ENCODE data around the gene RNASE1. TPM values are rescaled to one million over a fixed set of nuclear protein-coding genes. Genes with fewer than 3 reads are reported as not detected.
A peak's percentile ranks its signal among the peaks of the same experiment; 100 is the strongest.

Gene RNASE1
- total and polyA plus RNA-seq, 8 donors: 51.6 to 604 (median 237) TPM

DNA sequence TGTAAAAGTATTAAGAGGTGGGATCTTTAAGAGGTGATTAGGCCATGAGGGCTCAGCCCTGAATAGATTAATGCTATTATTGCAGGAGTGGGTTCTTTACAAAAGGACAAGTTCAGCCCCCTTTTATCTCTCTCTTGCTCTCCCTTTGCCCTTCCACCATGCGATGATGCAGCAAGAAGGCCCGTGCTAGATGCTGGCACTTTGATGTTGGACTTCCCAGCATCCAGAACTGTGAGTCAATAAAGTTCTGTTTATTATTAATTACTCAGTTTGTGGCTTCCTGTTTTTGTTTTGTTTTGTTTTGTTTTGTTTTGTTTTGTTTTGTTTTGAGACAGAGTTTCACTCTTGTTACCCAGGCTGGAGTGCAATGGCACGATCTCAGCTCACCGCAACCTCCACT is 10.1 kb downstream of the RNASE1 start:
- TF ChIP-seq EP300 (IDR thresholded peaks at IDR 0.05) (no peak), POLR2AphosphoS5 (IDR thresholded peaks at IDR 0.05) (no peak), POLR2A (IDR thresholded peaks at IDR 0.05) (no peak)
- TF ChIP-seq, protein P1, sequence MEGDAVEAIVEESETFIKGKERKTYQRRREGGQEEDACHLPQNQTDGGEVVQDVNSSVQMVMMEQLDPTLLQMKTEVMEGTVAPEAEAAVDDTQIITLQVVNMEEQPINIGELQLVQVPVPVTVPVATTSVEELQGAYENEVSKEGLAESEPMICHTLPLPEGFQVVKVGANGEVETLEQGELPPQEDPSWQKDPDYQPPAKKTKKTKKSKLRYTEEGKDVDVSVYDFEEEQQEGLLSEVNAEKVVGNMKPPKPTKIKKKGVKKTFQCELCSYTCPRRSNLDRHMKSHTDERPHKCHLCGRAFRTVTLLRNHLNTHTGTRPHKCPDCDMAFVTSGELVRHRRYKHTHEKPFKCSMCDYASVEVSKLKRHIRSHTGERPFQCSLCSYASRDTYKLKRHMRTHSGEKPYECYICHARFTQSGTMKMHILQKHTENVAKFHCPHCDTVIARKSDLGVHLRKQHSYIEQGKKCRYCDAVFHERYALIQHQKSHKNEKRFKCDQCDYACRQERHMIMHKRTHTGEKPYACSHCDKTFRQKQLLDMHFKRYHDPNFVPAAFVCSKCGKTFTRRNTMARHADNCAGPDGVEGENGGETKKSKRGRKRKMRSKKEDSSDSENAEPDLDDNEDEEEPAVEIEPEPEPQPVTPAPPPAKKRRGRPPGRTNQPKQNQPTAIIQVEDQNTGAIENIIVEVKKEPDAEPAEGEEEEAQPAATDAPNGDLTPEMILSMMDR (IDR thresholded peaks at IDR 0.05): no peak
- WGBS, 5 donors: 74 to 92% (median 89%) methylated on average over 4 of the region's 4 CpGs
- Histone ChIP-seq H3K27me3 (no peaks in the 10 kb centered on the region), H3K4me1 (peaks cover 0 to 19% (median 3%) of the 10 kb centered on the region in 4 donors), H3K36me3 (no peaks in the 10 kb centered on the region), H3K27ac (no peak overlapping the region), H3K4me3 (no peak overlapping the region), H3K9me3 (no peaks in the 10 kb centered on the region)
- intact Hi-C loops (cut with DNase I; ENCODE audit: low total_unique reads): no loop called here
- DNase-seq: no peak

DNA sequence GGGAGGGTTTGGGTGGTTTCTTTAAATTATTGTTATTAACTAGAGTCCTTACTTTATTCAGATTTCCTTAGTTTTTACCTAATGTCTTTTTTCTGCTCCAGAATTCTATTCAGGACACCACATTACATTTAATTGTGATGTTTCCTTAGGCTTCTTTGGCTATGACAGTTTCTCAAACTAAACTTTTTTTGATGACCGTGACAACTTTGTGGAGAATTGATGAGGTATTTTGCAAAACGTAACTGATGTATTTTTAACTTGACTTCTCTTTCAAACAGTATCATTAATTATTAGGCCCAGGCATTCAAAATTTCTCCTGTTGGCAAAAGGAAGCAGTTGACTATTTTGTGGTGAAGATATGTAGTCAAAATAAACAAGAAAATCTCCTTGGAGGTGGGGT is 11.0 kb downstream of the RNASE1 start:
- H3K27ac ChIP-seq: no peak overlapping the region
- H3K4me1 ChIP-seq: peaks cover 0 to 19% (median 3%) of the 10 kb centered on the region in 4 donors
- 65 to 83% (median 74%) methylated on average over 2 of the region's 2 CpGs for WGBS, 5 donors
- intact Hi-C loops (cut with DNase I; ENCODE audit: low total_unique reads): no loop called here
- no peak for DNase-seq
- no peaks in the 10 kb centered on the region for H3K9me3 ChIP-seq
- H3K36me3 ChIP-seq: no peaks in the 10 kb centered on the region
- TF ChIP-seq, protein P1 (IDR thresholded peaks at IDR 0.05): no peak
- no peak for TF ChIP-seq POLR2AphosphoS5 (IDR thresholded peaks at IDR 0.05)
- no peak for TF ChIP-seq EP300 (IDR thresholded peaks at IDR 0.05)
- no peak for TF ChIP-seq POLR2A (IDR thresholded peaks at IDR 0.05)
- H3K27me3 ChIP-seq: no peaks in the 10 kb centered on the region
- no peak overlapping the region for H3K4me3 ChIP-seq

DNA sequence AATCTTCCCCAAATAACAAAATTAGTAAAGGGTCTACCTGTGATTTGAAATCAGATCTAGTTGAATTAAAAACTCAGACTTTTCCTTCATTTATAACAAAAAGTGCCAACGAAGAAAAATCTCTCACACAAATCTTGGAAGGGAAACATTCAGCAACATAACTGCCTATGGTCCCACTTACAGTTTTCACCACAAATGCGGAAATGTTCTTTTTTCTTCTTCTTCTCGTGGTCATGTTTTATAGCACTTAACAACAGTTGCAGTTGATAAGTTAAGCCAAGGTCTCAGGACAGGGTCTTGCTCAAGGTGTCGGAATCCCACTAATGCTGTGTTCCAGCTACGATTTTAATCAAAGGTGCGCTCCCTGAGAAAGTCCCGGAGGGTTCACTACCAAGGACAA is 11.5 kb downstream of the RNASE1 start:
- H3K4me3 ChIP-seq: no peak overlapping the region
- no peak for DNase-seq
- 67 to 78% (median 71%) methylated on average over 7 of the region's 7 CpGs for WGBS, 5 donors
- peaks cover 0 to 19% (median 3%) of the 10 kb centered on the region in 4 donors for H3K4me1 ChIP-seq
- H3K27ac ChIP-seq: no peak overlapping the region
- H3K36me3 ChIP-seq: no peaks in the 10 kb centered on the region
- no peaks in the 10 kb centered on the region for H3K9me3 ChIP-seq
- intact Hi-C loops (cut with DNase I; ENCODE audit: low total_unique reads): no loop called here
- no peaks in the 10 kb centered on the region for H3K27me3 ChIP-seq
- no peak for TF ChIP-seq POLR2AphosphoS5 (IDR thresholded peaks at IDR 0.05)
- no peak for TF ChIP-seq POLR2A (IDR thresholded peaks at IDR 0.05)
- TF ChIP-seq EP300 (IDR thresholded peaks at IDR 0.05): no peak
- TF ChIP-seq, protein P1 (IDR thresholded peaks at IDR 0.05): no peak

DNA sequence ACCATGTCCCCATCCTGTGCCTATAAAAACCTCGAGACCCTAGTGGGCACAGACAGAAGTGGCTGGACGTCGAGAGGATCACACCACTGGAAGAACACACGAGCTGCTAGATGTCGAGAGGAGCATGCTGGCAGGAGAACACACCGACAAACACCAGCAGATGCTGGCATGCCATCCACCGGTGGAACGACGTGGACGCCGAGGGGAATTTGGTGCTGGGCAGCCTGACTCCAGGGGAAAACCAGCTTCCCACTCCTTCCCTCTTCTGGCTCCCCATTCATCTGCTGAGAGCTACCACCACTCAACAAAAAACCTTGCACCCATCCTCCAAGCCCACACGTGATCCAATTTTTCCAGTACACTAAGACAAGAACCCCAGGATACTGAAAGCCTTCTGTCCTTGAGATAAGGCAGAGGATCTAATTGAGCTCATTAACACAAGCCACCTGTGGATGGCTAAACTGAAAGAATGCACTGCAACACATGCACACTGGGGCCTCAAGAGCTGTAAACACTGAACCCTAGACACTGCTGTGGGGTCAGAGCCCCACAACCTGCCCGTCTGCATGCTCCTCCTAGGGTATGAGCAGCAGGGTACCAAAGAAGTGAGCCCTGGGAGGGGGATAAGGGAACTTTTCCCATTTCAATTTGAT is 12.1 kb downstream of the RNASE1 start:
- intact Hi-C loops (cut with DNase I; ENCODE audit: low total_unique reads): no loop called here
- 83 to 91% (median 89%) methylated on average over 13 of the region's 13 CpGs for WGBS, 5 donors
- H3K9me3 ChIP-seq: no peaks in the 10 kb centered on the region
- H3K4me1 ChIP-seq: peaks cover 0 to 19% (median 3%) of the 10 kb centered on the region in 4 donors
- no peaks in the 10 kb centered on the region for H3K27me3 ChIP-seq
- H3K27ac ChIP-seq: peak overlapping the region in 1 of 5 donors; percentile 58
- DNase-seq: no peak
- no peak overlapping the region for H3K4me3 ChIP-seq
- no peak for TF ChIP-seq POLR2AphosphoS5 (IDR thresholded peaks at IDR 0.05)
- TF ChIP-seq, protein P1 (IDR thresholded peaks at IDR 0.05): no peak
- TF ChIP-seq POLR2A (IDR thresholded peaks at IDR 0.05): no peak
- TF ChIP-seq EP300 (IDR thresholded peaks at IDR 0.05): no peak
- H3K36me3 ChIP-seq: no peaks in the 10 kb centered on the region
